ENCODE measurements around the gene PKP3.
"Not testable (repeated sequence)": the region's sequence is repeated elsewhere in the genome, so short reads cannot be mapped to it uniquely, and the experiment has no call there.

The PKP3 gene

DNA sequence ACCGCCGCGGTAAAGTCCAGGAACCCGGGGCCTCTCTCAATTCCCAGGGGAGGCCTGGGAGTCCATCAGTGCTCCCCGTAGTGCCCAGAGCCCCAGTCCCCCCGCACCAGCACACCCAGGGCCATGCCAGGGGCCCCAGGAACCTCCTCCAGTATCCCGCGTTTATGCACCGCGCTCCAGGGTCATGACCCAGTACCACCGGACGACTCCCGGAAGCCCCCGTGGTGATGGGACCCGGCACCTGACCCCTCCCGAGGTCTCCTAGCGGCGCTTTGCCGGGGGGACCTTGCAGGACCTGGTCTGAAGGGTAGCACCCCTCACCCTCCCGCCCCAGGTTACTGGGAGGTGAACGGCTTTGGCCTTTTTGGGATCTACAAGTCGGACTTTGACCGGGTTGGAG, 13.5 kb upstream of the PKP3 start:
- H3K27ac Mint-ChIP-seq = no peak overlapping the region
- no peaks in the 10 kb centered on the region for H3K27me3 Mint-ChIP-seq
- H3K36me3 Mint-ChIP-seq = peaks cover 2% of the 10 kb centered on the region
- no peak overlapping the region for H3K4me3 Mint-ChIP-seq
- peaks cover 4% of the 10 kb centered on the region for H3K4me1 Mint-ChIP-seq (ENCODE audit: low read depth)
- H3K9me3 Mint-ChIP-seq (ENCODE audit: low read depth) = no peaks in the 10 kb centered on the region

DNA sequence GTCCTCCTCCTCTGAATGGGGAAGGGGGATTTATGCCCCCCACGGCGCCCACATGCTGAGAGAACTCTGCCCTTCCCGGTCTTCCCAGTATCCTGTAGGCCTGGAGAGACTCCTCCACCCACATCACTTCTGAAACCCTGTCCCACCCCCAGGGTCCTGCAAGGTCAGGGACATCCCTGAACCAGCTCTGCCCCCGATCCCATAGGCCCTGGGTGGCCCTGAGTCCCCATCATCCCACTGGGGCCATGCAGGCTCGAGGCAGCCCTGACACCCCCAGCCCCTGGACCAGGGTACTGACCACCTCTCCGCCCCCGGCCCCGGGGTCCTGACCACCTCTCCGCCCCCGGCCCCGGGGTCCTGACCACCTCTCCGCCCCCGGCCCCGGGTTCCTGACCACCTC, 13.0 kb upstream of the PKP3 start:
- H3K9me3 Mint-ChIP-seq (ENCODE audit: low read depth) = no peaks in the 10 kb centered on the region
- H3K27me3 Mint-ChIP-seq = no peaks in the 10 kb centered on the region
- H3K36me3 Mint-ChIP-seq = peaks cover 2% of the 10 kb centered on the region
- no peak overlapping the region for H3K27ac Mint-ChIP-seq
- no peak overlapping the region for H3K4me3 Mint-ChIP-seq
- peaks cover 4% of the 10 kb centered on the region for H3K4me1 Mint-ChIP-seq (ENCODE audit: low read depth)

DNA sequence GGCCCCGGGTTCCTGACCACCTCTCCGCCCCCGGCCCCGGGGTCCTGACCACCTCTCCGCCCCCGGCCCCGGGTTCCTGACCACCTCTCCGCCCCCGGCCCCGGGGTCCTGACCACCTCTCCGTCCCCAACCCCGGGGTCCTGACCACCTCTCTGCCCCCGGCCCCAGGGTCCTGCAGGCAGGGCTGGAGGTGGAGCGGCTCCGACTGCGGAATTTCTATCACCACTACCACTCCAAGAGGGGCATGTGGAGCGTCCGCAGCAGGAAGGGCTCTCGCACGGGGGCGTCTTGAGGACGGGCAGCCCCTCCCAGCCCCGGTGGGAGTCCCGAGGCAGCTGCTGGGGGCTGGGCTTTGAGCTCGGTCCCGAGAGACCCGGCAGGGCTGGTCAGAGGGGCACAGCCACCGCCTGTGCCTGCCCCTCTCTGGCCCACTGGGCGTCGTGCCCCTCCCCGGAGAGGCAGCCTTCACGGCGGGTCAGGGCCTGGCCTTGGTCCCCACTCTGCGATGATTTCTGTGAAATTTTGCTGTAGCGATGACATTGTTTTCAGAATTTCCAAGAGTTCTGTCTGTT, 12.4 kb upstream of the PKP3 start:
- Mint-ChIP-seq H3K27ac (no peak overlapping the region), H3K27me3 (no peaks in the 10 kb centered on the region), H3K4me3 (no peak overlapping the region), H3K9me3 (ENCODE audit: low read depth) (no peaks in the 10 kb centered on the region), H3K36me3 (peaks cover 2% of the 10 kb centered on the region), H3K4me1 (ENCODE audit: low read depth) (peaks cover 4% of the 10 kb centered on the region)

DNA sequence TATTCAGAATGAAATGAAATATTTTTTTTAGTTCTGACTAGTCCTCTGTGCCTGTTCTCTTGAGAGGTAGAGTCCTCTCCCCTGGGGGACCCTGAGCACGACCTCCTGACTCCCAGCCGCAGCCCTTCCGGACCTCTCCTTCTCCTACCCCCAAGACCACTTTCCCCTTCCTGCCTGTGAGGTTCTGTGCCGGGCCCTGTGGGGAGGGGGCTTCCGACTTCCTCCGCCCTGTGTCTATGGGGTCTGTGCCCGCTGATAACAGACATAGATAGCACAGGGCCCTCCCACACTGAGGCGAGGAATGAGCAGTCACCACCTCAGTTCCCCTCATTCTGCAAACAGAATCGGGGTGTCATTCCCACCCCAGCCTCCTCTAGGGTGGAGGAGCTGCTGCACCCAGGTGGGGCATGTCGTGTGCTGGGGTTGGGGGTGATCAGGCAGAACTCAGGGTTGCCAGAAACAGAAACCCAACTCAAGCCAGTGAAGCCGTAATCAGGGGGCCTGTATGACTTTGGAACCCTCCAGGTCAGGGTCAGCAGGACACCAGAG, 11.9 kb upstream of the PKP3 start:
- Mint-ChIP-seq H3K27ac (no peak overlapping the region), H3K9me3 (ENCODE audit: low read depth) (no peaks in the 10 kb centered on the region), H3K36me3 (peaks cover 4% of the 10 kb centered on the region), H3K4me1 (ENCODE audit: low read depth) (peaks cover 5% of the 10 kb centered on the region), H3K27me3 (no peaks in the 10 kb centered on the region), H3K4me3 (no peak overlapping the region)

DNA sequence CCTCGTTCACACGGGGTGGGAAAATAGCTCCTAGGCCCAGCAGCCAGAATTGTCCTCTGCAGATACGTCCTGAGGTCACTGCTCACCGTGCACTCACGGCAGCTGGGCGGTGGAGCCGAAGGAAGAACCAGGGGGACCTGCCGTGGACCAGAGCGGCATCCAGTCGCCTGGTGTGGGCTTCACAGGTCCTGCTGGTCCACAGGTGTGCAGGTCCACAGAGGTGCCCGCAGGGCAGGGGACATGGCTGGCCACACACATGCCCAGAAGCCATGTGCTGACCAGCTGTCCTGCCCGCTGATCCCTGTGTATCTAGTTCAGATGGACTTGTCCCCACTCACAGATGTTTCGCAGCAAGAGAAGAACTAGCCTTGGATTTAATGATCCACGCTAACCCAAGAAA, 10.6 kb upstream of the PKP3 start:
- Mint-ChIP-seq H3K36me3 (peaks cover 5% of the 10 kb centered on the region), H3K27ac (no peak overlapping the region), H3K4me3 (no peak overlapping the region), H3K4me1 (ENCODE audit: low read depth) (peaks cover 7% of the 10 kb centered on the region), H3K9me3 (ENCODE audit: low read depth) (no peaks in the 10 kb centered on the region), H3K27me3 (no peaks in the 10 kb centered on the region)

DNA sequence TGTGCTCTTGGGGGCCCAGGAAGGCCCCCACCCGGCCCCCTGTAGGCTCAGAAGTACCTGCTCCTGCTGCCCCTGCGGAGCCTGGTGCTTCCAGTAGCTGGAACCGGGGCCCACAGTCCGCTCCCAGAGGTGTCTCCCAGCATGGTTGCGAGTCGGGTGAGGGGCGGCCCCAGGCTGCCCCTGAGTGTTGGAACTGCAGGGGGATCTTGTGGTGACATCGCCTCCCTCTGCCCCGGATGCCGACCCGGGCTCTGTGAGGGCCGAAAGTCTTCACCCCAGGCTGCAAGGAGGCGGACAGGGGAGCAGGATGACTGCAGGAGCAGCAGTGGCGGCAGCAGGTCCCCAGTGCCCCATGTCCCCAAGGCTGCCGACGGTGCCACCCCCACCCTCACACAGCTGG, 9.5 kb upstream of the PKP3 start:
- H3K4me1 Mint-ChIP-seq (ENCODE audit: low read depth) = peaks cover 7% of the 10 kb centered on the region
- H3K27ac Mint-ChIP-seq = no peak overlapping the region
- no peaks in the 10 kb centered on the region for H3K9me3 Mint-ChIP-seq (ENCODE audit: low read depth)
- H3K36me3 Mint-ChIP-seq = peaks cover 5% of the 10 kb centered on the region
- H3K27me3 Mint-ChIP-seq = no peaks in the 10 kb centered on the region
- H3K4me3 Mint-ChIP-seq = no peak overlapping the region

DNA sequence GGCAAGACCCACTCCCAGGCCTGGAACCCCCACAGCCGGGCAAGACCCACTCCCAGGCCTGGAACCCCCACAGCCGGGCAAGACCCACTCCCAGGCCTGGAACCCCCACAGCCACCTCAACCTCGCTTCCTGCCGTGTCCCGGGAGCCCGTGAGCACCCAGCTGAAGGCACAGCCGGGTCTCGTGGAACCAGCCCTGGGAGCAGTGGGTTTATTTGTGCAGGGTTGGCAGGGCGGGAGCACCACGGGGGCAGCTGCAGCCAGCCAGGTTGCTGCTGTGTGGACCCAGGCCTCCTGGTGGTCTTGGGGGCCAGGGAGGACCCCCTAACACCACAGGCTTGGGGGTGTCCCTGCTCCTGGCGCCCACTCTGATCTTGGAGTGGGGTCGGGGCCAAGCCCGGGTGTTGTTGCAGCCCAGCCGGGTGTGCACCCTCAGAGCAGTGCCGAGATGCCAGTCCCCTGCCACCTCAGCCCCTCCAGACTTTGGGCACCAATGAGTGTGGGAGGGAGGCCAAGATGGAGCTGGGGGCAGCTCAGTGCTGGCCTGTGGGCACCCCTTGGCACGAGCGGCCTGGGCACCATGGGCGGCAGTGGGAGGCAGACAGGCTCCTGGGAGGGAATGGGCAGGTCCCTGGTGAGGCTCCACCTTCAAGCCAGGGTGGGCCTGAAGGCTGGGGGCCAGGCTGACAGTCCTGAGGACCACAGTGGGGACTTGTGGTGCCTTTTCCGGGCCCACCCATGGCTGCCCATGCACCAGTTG, 8.2 kb upstream of the PKP3 start:
- Mint-ChIP-seq H3K9me3 (ENCODE audit: low read depth) (no peaks in the 10 kb centered on the region), H3K27me3 (no peaks in the 10 kb centered on the region), H3K27ac (no peak overlapping the region), H3K4me1 (ENCODE audit: low read depth) (peaks cover 7% of the 10 kb centered on the region), H3K4me3 (no peak overlapping the region), H3K36me3 (peaks cover 5% of the 10 kb centered on the region)

DNA sequence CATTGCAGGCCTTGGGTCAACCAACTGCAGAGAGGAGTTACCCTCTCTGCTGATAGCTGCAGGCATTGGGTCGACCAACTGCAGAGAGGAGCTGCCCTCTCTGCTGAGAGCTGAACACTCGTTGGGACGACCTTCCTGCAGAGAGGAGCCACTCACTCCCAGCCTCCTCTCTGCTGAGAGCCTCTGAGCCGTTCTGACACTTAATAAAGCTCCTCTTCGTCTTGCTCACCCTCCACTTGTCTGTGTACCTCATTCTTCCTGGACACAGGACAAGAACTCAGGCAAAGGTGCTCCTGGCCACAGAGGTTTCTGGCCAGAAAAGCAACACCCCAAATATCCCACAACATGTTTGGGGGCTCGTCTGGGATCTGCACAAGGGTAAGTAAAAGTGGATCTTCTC, 7.5 kb upstream of the PKP3 start:
- H3K4me3 Mint-ChIP-seq = no peak overlapping the region
- H3K27ac Mint-ChIP-seq = no peak overlapping the region
- H3K36me3 Mint-ChIP-seq = peaks cover 5% of the 10 kb centered on the region
- H3K4me1 Mint-ChIP-seq (ENCODE audit: low read depth) = peaks cover 7% of the 10 kb centered on the region
- no peaks in the 10 kb centered on the region for H3K9me3 Mint-ChIP-seq (ENCODE audit: low read depth)
- H3K27me3 Mint-ChIP-seq = no peaks in the 10 kb centered on the region

DNA sequence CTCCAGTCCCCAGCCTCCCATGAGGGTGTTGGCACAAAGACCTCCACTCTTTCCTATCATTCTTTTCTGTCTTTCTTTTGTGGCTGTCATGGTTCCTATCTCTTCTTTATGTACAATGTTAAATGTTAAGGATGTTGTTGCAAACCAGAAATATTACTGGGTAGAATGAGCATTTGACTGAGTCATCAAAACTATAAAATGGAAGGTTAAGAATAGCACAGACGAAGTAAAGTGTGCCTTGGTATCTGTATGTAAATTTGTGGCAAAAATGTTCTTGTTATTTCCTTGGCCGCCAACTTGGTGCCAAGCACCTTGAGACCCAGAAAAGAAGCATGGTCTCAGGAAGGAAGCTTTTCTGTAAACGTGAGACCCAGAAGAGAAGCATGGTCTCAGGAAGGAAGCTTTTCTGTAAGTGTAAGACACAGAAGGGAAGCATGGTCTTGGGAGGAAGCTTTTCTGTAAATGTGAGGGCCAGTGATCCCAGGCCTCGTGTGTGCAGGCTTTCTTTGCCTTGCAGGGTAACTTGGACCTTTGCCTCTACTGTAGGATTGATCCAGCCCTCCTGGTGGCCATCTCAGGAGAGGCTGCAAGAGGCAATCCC, 6.7 kb upstream of the PKP3 start:
- Mint-ChIP-seq H3K36me3 (peaks cover 5% of the 10 kb centered on the region), H3K9me3 (ENCODE audit: low read depth) (no peaks in the 10 kb centered on the region), H3K27ac (no peak overlapping the region), H3K4me1 (ENCODE audit: low read depth) (peaks cover 3% of the 10 kb centered on the region), H3K27me3 (no peaks in the 10 kb centered on the region), H3K4me3 (no peak overlapping the region)

DNA sequence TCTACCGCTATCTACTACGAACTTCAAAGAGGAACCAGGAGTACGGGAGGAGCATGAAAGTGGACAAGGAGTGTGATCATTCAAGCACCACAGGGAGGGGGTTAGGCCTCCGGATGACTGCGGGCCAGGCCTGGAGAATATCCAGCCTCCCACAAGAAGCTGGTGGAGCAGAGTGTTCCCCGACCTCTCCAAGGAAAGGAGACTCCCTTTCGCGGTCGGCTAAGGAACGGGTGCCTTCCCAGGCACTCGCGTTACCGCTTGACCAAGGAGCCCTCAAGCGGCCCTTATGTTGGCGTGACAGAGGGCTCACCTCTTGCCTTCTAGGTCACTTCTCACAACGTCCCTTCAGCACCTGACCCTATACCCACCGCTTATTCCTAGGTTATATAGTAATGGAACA, 4.6 kb upstream of the PKP3 start:
- H3K4me3 Mint-ChIP-seq; H3K9me3 Mint-ChIP-seq (ENCODE audit: low read depth); H3K27ac Mint-ChIP-seq; H3K27me3 Mint-ChIP-seq; H3K4me1 Mint-ChIP-seq (ENCODE audit: low read depth); H3K36me3 Mint-ChIP-seq: not testable (repeated sequence)

DNA sequence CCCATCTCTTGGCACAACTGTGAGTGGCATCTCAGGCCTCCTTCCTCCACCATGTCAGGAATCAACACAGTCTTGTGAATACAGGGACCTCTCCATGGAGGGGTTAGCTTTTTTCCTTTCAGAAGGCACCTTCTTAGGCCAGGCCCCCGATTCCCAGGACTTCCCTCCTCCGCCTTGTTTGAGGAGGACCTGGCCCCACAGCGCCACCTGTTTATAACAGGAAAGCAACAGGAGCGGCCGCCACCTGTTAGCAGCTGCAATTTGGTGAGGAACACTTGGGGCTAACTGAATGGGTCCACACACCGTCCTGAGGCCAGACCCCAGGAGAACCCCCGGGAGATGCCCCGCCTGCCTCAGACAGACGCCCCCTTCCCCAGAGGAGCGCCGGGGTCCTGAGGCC, 3.8 kb upstream of the PKP3 start:
- H3K9me3 Mint-ChIP-seq (ENCODE audit: low read depth) = no peaks in the 10 kb centered on the region
- no peak overlapping the region for H3K4me3 Mint-ChIP-seq
- H3K4me1 Mint-ChIP-seq (ENCODE audit: low read depth) = peaks cover 3% of the 10 kb centered on the region
- peaks cover 3% of the 10 kb centered on the region for H3K36me3 Mint-ChIP-seq
- H3K27ac Mint-ChIP-seq = no peak overlapping the region
- H3K27me3 Mint-ChIP-seq = no peaks in the 10 kb centered on the region

DNA sequence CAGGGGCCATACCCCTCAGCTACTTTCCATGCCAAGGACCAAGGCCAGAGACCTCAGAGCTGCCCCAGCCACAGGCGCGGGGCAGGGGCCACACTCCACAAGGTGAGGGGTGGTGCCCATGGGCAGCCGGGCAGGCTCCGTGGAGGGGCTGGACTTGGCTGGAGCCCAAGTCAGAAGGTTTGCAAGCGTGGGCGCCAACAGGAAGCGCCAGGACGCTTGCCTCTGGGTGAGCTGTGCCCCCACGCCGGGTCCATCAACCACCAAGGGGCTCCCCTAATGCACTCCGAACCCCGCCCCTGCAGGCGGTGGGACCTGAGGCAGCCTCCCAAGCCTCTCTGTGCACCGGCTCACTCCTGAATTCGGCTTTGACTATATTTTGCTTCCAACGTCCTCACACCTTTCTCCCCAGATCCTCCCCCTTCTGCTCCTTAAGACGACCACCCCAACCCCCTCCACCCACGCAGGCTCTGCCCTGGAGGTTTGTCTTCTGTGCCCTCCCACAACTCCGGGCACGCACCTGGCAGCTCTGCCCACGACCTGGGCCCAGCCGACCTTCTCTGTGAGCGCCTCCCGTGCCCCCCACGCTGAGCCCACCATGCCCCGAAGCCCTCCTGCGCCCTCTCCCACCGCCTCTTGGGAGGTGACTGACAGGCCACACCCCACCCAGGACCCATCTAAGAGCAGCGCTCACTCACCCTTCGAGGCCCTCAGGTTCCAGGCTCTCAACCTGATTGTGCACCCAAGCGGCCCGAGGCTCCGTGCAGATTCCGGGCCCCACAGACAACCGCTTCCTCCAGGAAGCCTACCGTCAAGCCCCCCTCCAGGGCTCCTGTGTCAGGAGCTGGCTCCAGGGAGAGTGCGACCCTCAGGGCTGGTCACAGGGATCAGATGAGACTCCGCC, 2.6 kb upstream of the PKP3 start:
- peaks cover 3% of the 10 kb centered on the region for H3K4me1 Mint-ChIP-seq (ENCODE audit: low read depth)
- no peak overlapping the region for H3K27ac Mint-ChIP-seq
- peaks cover 3% of the 10 kb centered on the region for H3K36me3 Mint-ChIP-seq
- H3K4me3 Mint-ChIP-seq = no peak overlapping the region
- H3K9me3 Mint-ChIP-seq (ENCODE audit: low read depth) = no peaks in the 10 kb centered on the region
- no peaks in the 10 kb centered on the region for H3K27me3 Mint-ChIP-seq

DNA sequence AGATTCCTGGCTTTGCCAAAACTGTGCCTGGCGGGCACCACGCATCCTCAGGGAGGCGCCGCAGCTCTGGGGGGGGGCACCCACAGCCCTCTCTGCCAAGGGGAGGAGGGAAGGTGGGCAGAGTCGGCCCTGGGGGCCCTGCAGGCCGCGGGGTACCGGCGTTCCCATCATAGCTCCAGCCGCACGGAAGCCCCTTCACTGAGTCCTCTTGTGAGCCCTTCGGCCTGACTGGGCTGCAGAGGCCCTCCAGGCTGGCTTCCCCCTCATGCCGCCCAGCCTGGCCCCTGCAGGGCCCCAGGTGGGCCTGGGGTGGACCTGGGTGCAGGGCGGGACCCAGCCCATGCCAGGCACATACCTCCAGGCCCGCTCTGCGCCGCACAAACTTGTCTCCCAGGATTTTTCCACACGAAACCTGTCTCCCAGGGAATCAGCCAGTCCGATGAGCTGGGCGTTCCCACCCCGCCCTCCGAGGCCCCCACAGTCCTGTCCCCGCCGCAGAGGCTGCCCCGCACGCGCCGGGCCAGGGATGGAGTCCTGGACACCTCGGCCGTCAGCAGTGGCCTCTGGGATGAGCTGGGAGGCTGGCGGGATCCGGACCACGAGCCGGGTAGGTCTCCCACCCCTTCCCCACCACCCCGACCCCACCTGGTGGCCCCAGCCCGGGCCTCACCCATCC, 1.8 kb upstream of the PKP3 start:
- H3K27me3 Mint-ChIP-seq = no peaks in the 10 kb centered on the region
- no peaks in the 10 kb centered on the region for H3K9me3 Mint-ChIP-seq (ENCODE audit: low read depth)
- no peak overlapping the region for H3K27ac Mint-ChIP-seq
- H3K4me3 Mint-ChIP-seq = no peak overlapping the region
- H3K36me3 Mint-ChIP-seq = peaks cover under 1% of the 10 kb centered on the region
- peaks cover 2% of the 10 kb centered on the region for H3K4me1 Mint-ChIP-seq (ENCODE audit: low read depth)

DNA sequence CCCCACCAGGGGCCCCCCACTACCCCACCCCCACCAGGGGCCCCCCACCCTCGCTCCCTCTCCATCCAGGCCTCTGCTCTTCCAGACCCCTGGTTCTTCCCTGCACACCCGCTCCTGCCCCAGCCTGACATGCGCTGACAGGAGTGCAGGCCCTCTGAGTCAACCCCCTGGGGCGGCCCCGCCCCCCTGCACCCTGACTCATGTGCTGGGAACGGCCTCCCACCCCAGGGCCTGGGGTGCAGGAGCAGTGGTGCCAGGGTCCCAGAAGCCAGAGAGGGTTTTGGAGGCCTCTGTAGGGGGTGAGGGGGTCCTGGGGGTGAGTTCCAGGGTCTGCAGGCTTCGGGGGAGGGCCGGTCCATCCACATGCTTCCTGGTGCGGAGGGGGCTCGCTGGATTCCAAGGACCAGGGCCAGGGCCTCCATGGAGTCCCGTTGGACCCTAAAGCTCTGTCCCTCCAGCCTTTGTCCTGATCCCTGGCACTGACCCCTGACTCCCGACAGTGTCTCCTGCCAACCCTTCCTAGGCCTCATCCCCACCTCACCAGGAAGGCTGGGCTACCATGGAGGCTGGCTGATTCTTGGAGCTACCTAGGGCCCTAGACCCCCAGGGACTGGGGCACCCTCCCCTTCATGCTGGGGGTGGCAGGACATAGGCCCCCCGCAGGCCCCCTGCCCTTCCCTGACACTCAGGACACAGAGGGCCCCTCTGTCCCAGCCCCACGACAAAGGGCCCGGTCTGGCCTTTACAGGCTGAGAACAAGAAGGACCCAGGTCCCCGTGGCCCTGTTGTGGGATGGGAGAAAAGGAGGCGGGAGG, 583 bp upstream of the PKP3 start:
- no peaks in the 10 kb centered on the region for H3K9me3 Mint-ChIP-seq (ENCODE audit: low read depth)
- no peak overlapping the region for H3K4me3 Mint-ChIP-seq
- H3K27ac Mint-ChIP-seq = no peak overlapping the region
- H3K4me1 Mint-ChIP-seq (ENCODE audit: low read depth) = no peaks in the 10 kb centered on the region
- H3K36me3 Mint-ChIP-seq = no peaks in the 10 kb centered on the region
- H3K27me3 Mint-ChIP-seq = no peaks in the 10 kb centered on the region
